ENCODE measurements around the gene ZSCAN25.
"Not testable (repeated sequence)": the region's sequence is repeated elsewhere in the genome, so short reads cannot be mapped to it uniquely, and the experiment has no call there.

- TF ChIP-seq CTCF, EP300 (IDR thresholded peaks at IDR 0.05): not testable (repeated sequence)
Observed at GRCh38 chr7:99654626-99655025, 37.9 kb downstream of the ZSCAN25 start.
